Activated T-cell treated with anti-CD3 and anti-CD28 coated beads, Interleukin-2, amount 50 U/mL, for 4 hours (primary cell): ENCODE data around the gene ACSM3. TPM values are rescaled to one million over a fixed set of nuclear protein-coding genes. Genes with fewer than 3 reads are reported as not detected.
"Not testable (repeated sequence)": the region's sequence is repeated elsewhere in the genome, so short reads cannot be mapped to it uniquely, and the experiment has no call there.

Source experiments
- ATAC-seq, 2 donors: fragments of 200-7000 bp; cut with Tn5 transposase; one replicate each; pipeline ENCODE4 v1.10.0; 2021
- DNase-seq: peaks from one replicate; pipeline ENCODE4 v3.0.0-alpha.2; 2020
- H3K27me3 Mint-ChIP-seq: one replicate; pipeline ENCODE4 v1.8.0; 2021; ENCODE audit warnings: low read depth, mixed read lengths
- H3K36me3 Mint-ChIP-seq: one replicate; pipeline ENCODE4 v1.8.0; 2022; ENCODE audit warnings: mixed read lengths; ENCODE audit not compliant: insufficient read depth
- H3K4me1 Mint-ChIP-seq: one replicate; pipeline ENCODE4 v1.8.0; 2021; ENCODE audit warnings: low read depth, mixed read lengths
- H3K4me3 Mint-ChIP-seq: one replicate; pipeline ENCODE4 v1.8.0; 2021; ENCODE audit warnings: mild to moderate bottlenecking, moderate library complexity, mixed read lengths
- H3K9me3 Mint-ChIP-seq: one replicate; pipeline ENCODE4 v1.8.0; 2021; ENCODE audit warnings: mixed read lengths
- total RNA-seq, 3 donors: library from RNA; stranded (reverse); gene quantifications; one replicate each; pipeline ENCODE4 v1.2.1, GENCODE V29; 2021

Gene ACSM3
- total RNA-seq, 3 donors from 2014 or later: 4.3 to 5.7 (median 4.6) TPM

GRCh38 chr16:20744922-20745440 lies 18.8 kb upstream of the ACSM3 start:
- Mint-ChIP-seq H3K4me3 (no peak overlapping the region), H3K9me3 (peaks cover 13% of the 10 kb centered on the region), H3K27me3 (no peaks in the 10 kb centered on the region), H3K4me1 (peaks cover 8% of the 10 kb centered on the region), H3K36me3 (peaks cover 3% of the 10 kb centered on the region)
- DNase-seq (no peak), ATAC-seq (no peak)

- peaks cover 3% of the 10 kb centered on the region for H3K36me3 Mint-ChIP-seq
- no peaks in the 10 kb centered on the region for H3K27me3 Mint-ChIP-seq
- no peaks in the 10 kb centered on the region for H3K4me1 Mint-ChIP-seq
- peaks cover 13% of the 10 kb centered on the region for H3K9me3 Mint-ChIP-seq
- ATAC-seq (no peak), DNase-seq (no peak)
- H3K4me3 Mint-ChIP-seq: no peak overlapping the region
These were observed 17.4 kb upstream of the ACSM3 start for GRCh38 chr16:20746461-20746860.

- DNase-seq (no peak), ATAC-seq (no peak)
- H3K36me3 Mint-ChIP-seq: peaks cover 3% of the 10 kb centered on the region
- H3K4me1 Mint-ChIP-seq: no peaks in the 10 kb centered on the region
- no peaks in the 10 kb centered on the region for H3K27me3 Mint-ChIP-seq
- H3K4me3 Mint-ChIP-seq: no peak overlapping the region
- H3K9me3 Mint-ChIP-seq: peaks cover 13% of the 10 kb centered on the region
These were observed 16.6 kb upstream of the ACSM3 start for GRCh38 chr16:20747030-20747816.

GRCh38 chr16:20749474-20749873 lies 14.3 kb upstream of the ACSM3 start:
- peaks cover 2% of the 10 kb centered on the region for H3K27me3 Mint-ChIP-seq
- no peak for ATAC-seq
- peaks cover 17% of the 10 kb centered on the region for H3K9me3 Mint-ChIP-seq
- DNase-seq: no peak
- no peaks in the 10 kb centered on the region for H3K4me1 Mint-ChIP-seq
- no peak overlapping the region for H3K4me3 Mint-ChIP-seq
- H3K36me3 Mint-ChIP-seq: peaks cover 3% of the 10 kb centered on the region

GRCh38 chr16:20750558-20750957 lies 13.3 kb upstream of the ACSM3 start:
- no peak for DNase-seq
- Mint-ChIP-seq H3K4me3 (no peak overlapping the region), H3K36me3 (peaks cover 3% of the 10 kb centered on the region), H3K27me3 (peaks cover 2% of the 10 kb centered on the region), H3K9me3 (peaks cover 22% of the 10 kb centered on the region), H3K4me1 (no peaks in the 10 kb centered on the region)
- no peak for ATAC-seq

- Mint-ChIP-seq H3K4me3 (no peak overlapping the region), H3K27me3 (peaks cover 2% of the 10 kb centered on the region), H3K36me3 (no peaks in the 10 kb centered on the region), H3K4me1 (no peaks in the 10 kb centered on the region), H3K9me3 (peaks cover 10% of the 10 kb centered on the region)
- DNase-seq (no peak), ATAC-seq (no peak)
These were observed 10.1 kb upstream of the ACSM3 start for GRCh38 chr16:20753727-20754126.

GRCh38 chr16:20755238-20755637 lies 8.6 kb upstream of the ACSM3 start:
- Mint-ChIP-seq H3K27me3 (peaks cover 2% of the 10 kb centered on the region), H3K4me1 (no peaks in the 10 kb centered on the region), H3K9me3 (peaks cover 10% of the 10 kb centered on the region)

GRCh38 chr16:20755799-20756198 lies 8.0 kb upstream of the ACSM3 start:
- not testable (repeated sequence) for ATAC-seq, H3K4me1 Mint-ChIP-seq, H3K27me3 Mint-ChIP-seq, H3K36me3 Mint-ChIP-seq, DNase-seq, H3K4me3 Mint-ChIP-seq, H3K9me3 Mint-ChIP-seq

More at GRCh38 chr16:20755238-20755637, 8.6 kb upstream of the ACSM3 start:
- no peak for ATAC-seq
- H3K36me3 Mint-ChIP-seq: no peaks in the 10 kb centered on the region
- no peak for DNase-seq
- no peak overlapping the region for H3K4me3 Mint-ChIP-seq

- peaks cover 28% of the 10 kb centered on the region for H3K4me1 Mint-ChIP-seq
- no peaks in the 10 kb centered on the region for H3K9me3 Mint-ChIP-seq
- ATAC-seq: no peak
- no peak overlapping the region for H3K4me3 Mint-ChIP-seq
- DNase-seq: no peak
- peaks cover 3% of the 10 kb centered on the region for H3K36me3 Mint-ChIP-seq
- no peaks in the 10 kb centered on the region for H3K27me3 Mint-ChIP-seq
These were observed 3.5 kb upstream of the ACSM3 start for GRCh38 chr16:20760346-20760745.

GRCh38 chr16:20761175-20761574 lies 2.6 kb upstream of the ACSM3 start:
- peaks cover 28% of the 10 kb centered on the region for H3K4me1 Mint-ChIP-seq
- peaks cover 3% of the 10 kb centered on the region for H3K36me3 Mint-ChIP-seq
- H3K4me3 Mint-ChIP-seq: no peak overlapping the region
- DNase-seq (no peak), ATAC-seq (no peak)
- no peaks in the 10 kb centered on the region for H3K9me3 Mint-ChIP-seq
- H3K27me3 Mint-ChIP-seq: no peaks in the 10 kb centered on the region

GRCh38 chr16:20762404-20763123 lies 1.2 kb upstream of the ACSM3 start:
- no peaks in the 10 kb centered on the region for H3K9me3 Mint-ChIP-seq
- H3K36me3 Mint-ChIP-seq: peaks cover 3% of the 10 kb centered on the region
- H3K27me3 Mint-ChIP-seq: no peaks in the 10 kb centered on the region
- H3K4me3 Mint-ChIP-seq: peak overlapping the region; percentile 85
- DNase-seq (no peak), ATAC-seq (no peak)
- H3K4me1 Mint-ChIP-seq: peaks cover 28% of the 10 kb centered on the region

GRCh38 chr16:20764448-20764847 lies 634 bp downstream of the ACSM3 start:
- DNase-seq, H3K27me3 Mint-ChIP-seq, ATAC-seq, H3K9me3 Mint-ChIP-seq, H3K4me3 Mint-ChIP-seq, H3K36me3 Mint-ChIP-seq: not testable (repeated sequence)
- peaks cover 28% of the 10 kb centered on the region for H3K4me1 Mint-ChIP-seq

GRCh38 chr16:20765732-20766131 lies 1.9 kb downstream of the ACSM3 start:
- H3K9me3 Mint-ChIP-seq: no peaks in the 10 kb centered on the region
- H3K4me3 Mint-ChIP-seq: no peak overlapping the region
- ATAC-seq (no peak), DNase-seq (no peak)
- H3K4me1 Mint-ChIP-seq: peaks cover 28% of the 10 kb centered on the region
- H3K36me3 Mint-ChIP-seq: peaks cover 3% of the 10 kb centered on the region
- H3K27me3 Mint-ChIP-seq: no peaks in the 10 kb centered on the region

- no peak for ATAC-seq
- Mint-ChIP-seq H3K27me3 (no peaks in the 10 kb centered on the region), H3K36me3 (peaks cover 1% of the 10 kb centered on the region), H3K9me3 (no peaks in the 10 kb centered on the region), H3K4me3 (no peak overlapping the region), H3K4me1 (peaks cover 28% of the 10 kb centered on the region)
- DNase-seq: no peak
These were observed 2.5 kb downstream of the ACSM3 start for GRCh38 chr16:20766294-20766693.

- Mint-ChIP-seq H3K4me3 (no peak overlapping the region), H3K27me3 (no peaks in the 10 kb centered on the region), H3K36me3 (peaks cover 1% of the 10 kb centered on the region), H3K4me1 (peaks cover 23% of the 10 kb centered on the region), H3K9me3 (no peaks in the 10 kb centered on the region)
- ATAC-seq (no peak), DNase-seq (no peak)
These were observed 3.8 kb downstream of the ACSM3 start for GRCh38 chr16:20767577-20767976.
